ENCODE measurements around the gene FRMD4B. TPM values are rescaled to one million over a fixed set of nuclear protein-coding genes. Genes with fewer than 3 reads are reported as not detected.

The FRMD4B gene
- total and polyA plus RNA-seq, 10 of the 15 experiments (the other 5 are each of a cell fraction or from before 2014, with no cell fraction given) = 3.9 to 11.4 (median 8.0) TPM

DNA sequence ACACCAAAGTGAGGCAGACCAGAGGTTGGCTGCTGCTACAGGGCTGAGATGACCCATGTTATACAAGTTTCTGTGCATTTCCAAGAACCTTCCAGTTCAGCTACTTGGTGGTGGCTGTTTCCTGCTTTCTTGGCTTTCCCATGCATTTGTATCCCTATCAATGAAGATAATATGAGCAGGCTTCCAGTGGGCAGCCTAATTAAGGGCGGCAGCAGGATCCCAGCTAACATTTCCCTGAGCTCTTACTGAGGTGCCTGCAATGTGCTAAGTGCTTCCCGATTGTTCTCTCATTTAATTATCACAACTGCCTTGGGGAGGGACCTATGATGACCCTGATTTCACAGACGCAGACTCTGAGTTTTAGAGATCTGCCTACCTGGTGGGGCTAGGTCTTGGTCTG is 95.5 kb downstream of the FRMD4B start:
- DNase-seq (ENCODE audit: low read depth, low spot score) (no peak), ATAC-seq (no peak), FAIRE-seq (no peak)
- Histone ChIP-seq H3K27ac (ENCODE audit: control insufficient read depth, insufficient read depth) (no peak overlapping the region), H3K4me2 (ENCODE audit: control insufficient read depth, insufficient read depth) (no peak overlapping the region), H2AFZ (ENCODE audit: control insufficient read depth, low read depth, low read length) (no peak overlapping the region), H4K20me1 (ENCODE audit: control insufficient read depth, insufficient read depth) (no peaks in the 10 kb centered on the region), H3K4me1 (ENCODE audit: control insufficient read depth, insufficient read depth, low read length) (peaks cover 17% of the 10 kb centered on the region), H3K27me3 (replicated peaks in 1 of 2; ENCODE audit: control insufficient read depth in 2 of 2, insufficient read depth in 2 of 2, low read length in 1 of 2) (no peaks in the 10 kb centered on the region), H3K9ac (ENCODE audit: control insufficient read depth, insufficient read depth, low read length) (no peak overlapping the region), H3K4me3 (no peak overlapping the region), H3K9me3 (replicated peaks; ENCODE audit: control insufficient read depth, insufficient read depth, low read length) (no peaks in the 10 kb centered on the region; the same call in 2 of the 3 replicates), H3K36me3 (ENCODE audit: control insufficient read depth in 2 of 2, insufficient read depth in 2 of 2, low read length in 1 of 2) (no peaks in the 10 kb centered on the region), H3K79me2 (ENCODE audit: control insufficient read depth, insufficient read depth, low read length) (no peaks in the 10 kb centered on the region)
- CTCF ChIA-PET = interaction anchor here (1.4 to 3.8 kb wide), 4 partner anchors 16 to 128 kb away, joined by 3 to 17 read pairs (median 10); no protein-coding TSS in a partner anchor
- in situ Hi-C loops (cut with MboI) = no loop called here
- 53% methylated on average over 3 of the region's 3 CpGs for WGBS (ENCODE audit: insufficient coverage, insufficient replicate concordance, low lambda C conversion rate, missing lambda C conversion rate)
- TF ChIP-seq, protein P1, sequence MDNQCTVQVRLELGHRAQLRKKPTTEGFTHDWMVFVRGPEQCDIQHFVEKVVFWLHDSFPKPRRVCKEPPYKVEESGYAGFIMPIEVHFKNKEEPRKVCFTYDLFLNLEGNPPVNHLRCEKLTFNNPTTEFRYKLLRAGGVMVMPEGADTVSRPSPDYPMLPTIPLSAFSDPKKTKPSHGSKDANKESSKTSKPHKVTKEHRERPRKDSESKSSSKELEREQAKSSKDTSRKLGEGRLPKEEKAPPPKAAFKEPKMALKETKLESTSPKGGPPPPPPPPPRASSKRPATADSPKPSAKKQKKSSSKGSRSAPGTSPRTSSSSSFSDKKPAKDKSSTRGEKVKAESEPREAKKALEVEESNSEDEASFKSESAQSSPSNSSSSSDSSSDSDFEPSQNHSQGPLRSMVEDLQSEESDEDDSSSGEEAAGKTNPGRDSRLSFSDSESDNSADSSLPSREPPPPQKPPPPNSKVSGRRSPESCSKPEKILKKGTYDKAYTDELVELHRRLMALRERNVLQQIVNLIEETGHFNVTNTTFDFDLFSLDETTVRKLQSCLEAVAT (IDR thresholded peaks at IDR 0.05) = no peak
- TF ChIP-seq EGR1 (IDR thresholded peaks at IDR 0.05; ENCODE audit: borderline replicate concordance in 1 of 2, low read depth in 2 of 2, low read length in 2 of 2) (no peak), PAX5 (IDR thresholded peaks at IDR 0.05; ENCODE audit: borderline replicate concordance, low read depth, low read length) (no peak), STAT3 (IDR thresholded peaks at IDR 0.05; ENCODE audit: low read depth, low read length) (no peak), RFX5 (IDR thresholded peaks at IDR 0.05; ENCODE audit: low read depth, low read length) (no peak), BACH1 (IDR thresholded peaks at IDR 0.05; ENCODE audit: borderline replicate concordance) (no peak), KLF5 (IDR thresholded peaks at IDR 0.05; ENCODE audit: partially characterized antibody) (no peak), ASH2L (IDR thresholded peaks at IDR 0.05; ENCODE audit: borderline replicate concordance, low read depth) (no peak), RB1 (IDR thresholded peaks at IDR 0.05; ENCODE audit: borderline replicate concordance) (no peak), POU2F2 (IDR thresholded peaks at IDR 0.05; ENCODE audit: borderline replicate concordance, low read depth, low read length) (no peak), NBN (IDR thresholded peaks at IDR 0.05) (no peak), NR2F1 (conservative IDR thresholded peaks at IDR 0.05) (no peak), MXI1 (IDR thresholded peaks at IDR 0.05; ENCODE audit: low read depth, low read length) (no peak)
- TF ChIP-seq, protein P2, sequence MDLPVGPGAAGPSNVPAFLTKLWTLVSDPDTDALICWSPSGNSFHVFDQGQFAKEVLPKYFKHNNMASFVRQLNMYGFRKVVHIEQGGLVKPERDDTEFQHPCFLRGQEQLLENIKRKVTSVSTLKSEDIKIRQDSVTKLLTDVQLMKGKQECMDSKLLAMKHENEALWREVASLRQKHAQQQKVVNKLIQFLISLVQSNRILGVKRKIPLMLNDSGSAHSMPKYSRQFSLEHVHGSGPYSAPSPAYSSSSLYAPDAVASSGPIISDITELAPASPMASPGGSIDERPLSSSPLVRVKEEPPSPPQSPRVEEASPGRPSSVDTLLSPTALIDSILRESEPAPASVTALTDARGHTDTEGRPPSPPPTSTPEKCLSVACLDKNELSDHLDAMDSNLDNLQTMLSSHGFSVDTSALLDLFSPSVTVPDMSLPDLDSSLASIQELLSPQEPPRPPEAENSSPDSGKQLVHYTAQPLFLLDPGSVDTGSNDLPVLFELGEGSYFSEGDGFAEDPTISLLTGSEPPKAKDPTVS (IDR thresholded peaks at IDR 0.05; ENCODE audit: low read depth, low read length) = no peak
- TF ChIP-seq, protein P3, sequence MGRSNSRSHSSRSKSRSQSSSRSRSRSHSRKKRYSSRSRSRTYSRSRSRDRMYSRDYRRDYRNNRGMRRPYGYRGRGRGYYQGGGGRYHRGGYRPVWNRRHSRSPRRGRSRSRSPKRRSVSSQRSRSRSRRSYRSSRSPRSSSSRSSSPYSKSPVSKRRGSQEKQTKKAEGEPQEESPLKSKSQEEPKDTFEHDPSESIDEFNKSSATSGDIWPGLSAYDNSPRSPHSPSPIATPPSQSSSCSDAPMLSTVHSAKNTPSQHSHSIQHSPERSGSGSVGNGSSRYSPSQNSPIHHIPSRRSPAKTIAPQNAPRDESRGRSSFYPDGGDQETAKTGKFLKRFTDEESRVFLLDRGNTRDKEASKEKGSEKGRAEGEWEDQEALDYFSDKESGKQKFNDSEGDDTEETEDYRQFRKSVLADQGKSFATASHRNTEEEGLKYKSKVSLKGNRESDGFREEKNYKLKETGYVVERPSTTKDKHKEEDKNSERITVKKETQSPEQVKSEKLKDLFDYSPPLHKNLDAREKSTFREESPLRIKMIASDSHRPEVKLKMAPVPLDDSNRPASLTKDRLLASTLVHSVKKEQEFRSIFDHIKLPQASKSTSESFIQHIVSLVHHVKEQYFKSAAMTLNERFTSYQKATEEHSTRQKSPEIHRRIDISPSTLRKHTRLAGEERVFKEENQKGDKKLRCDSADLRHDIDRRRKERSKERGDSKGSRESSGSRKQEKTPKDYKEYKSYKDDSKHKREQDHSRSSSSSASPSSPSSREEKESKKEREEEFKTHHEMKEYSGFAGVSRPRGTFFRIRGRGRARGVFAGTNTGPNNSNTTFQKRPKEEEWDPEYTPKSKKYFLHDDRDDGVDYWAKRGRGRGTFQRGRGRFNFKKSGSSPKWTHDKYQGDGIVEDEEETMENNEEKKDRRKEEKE (IDR thresholded peaks at IDR 0.05) = no peak
- no TSS peak for BruUV-seq (replicated peaks)
- POLR2A ChIA-PET = interaction anchor here (1.0 to 1.2 kb wide), 2 partner anchors 8 to 14 kb away, joined by 3 read pairs; no protein-coding TSS in a partner anchor
- SMC1A ChIA-PET (ENCODE audit: uncharacterized antibody, unreplicated experiment) = interaction anchor here (1.9 to 5.2 kb wide), 4 partner anchors 14 to 129 kb away, joined by 5 to 37 read pairs (median 10); no protein-coding TSS in a partner anchor
- RAD21 ChIA-PET (ENCODE audit: unreplicated experiment) = no interaction called here
- intact Hi-C loops (cut with micrococcal nuclease; ENCODE audit: unreplicated experiment) = no loop called here
